Left lobe of liver (tissue), 2 donors: ENCODE data around the gene ANGPTL4. TPM values are rescaled to one million over a fixed set of nuclear protein-coding genes. Genes with fewer than 3 reads are reported as not detected.
A peak's percentile ranks its signal among the peaks of the same experiment; 100 is the strongest.

Experiments used
- ATAC-seq: fragments of 200-7000 bp; cut with Tn5 transposase; one replicate; pipeline ENCODE4 v1.9.1; 2020; ENCODE audit warnings: mild to moderate bottlenecking, moderate library complexity
- DNase-seq: peaks from one replicate; pipeline ENCODE4 v3.0.0-alpha.2; 2020; ENCODE audit warnings: low spot score
- total RNA-seq: library from RNA; stranded (reverse); gene quantifications from one replicate; pipeline ENCODE4 v1.2.1, GENCODE V29; 2021
- donor health status: DM: no; HTN: no; CAD: no; lungs with moderate emphysema.
- donor health status: DM: no; HTN: yes; CAD: no.

ANGPTL4 gene
- total RNA-seq, 1 donor from 2014 or later, result 64.2 TPM

DNA sequence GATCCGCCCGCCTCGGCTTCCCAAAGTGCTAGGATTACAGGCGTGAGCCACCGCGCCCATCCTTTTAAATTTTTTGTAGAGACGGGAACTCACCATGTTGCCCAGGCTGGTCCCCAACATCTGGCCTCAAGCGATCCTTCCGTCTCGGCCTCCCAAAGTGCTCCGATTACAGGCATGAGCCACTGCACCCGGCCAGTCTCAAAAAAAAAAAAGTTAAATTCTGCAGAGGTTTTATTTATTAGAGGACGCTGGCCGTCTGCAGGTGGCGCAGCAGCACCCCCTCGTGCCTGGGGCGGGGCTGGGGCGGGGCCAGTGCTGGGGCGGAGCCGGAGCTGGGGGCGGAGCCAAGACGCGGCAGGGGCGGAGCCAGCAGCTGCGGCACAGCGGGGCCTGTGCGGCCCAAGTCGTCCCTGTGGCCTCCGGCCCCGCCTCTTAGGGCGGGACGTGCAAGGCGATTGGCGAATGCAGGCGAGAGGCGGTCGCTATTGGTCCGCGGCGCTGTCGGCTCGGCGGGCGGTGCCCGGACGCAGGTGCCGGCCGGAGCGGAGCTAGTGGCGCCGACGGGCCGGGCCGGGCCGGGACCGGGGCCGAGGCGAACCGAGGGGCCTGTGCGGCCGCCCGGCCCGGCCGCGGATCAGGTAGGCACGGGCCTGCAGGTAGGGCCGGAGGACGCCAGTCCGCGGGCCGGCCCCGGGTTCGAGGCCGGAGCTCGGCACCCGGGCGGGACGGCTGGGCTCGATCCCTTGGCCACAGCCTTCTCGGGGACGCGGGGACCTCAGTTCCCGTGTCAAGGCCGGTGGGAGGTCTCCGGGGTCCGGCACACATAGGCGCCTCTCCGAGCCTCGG is 49.1 kb downstream of the ANGPTL4 start, which contains the start of gene MARCHF2:
Gene MARCHF2, plus strand, starts transcription at position 523 of the 846 bp plus-strand sequence. CDS start 8,536 bp downstream, outside the sequence.
- ATAC-seq (peak; percentile 98), DNase-seq (peak; percentile 98)

DNA sequence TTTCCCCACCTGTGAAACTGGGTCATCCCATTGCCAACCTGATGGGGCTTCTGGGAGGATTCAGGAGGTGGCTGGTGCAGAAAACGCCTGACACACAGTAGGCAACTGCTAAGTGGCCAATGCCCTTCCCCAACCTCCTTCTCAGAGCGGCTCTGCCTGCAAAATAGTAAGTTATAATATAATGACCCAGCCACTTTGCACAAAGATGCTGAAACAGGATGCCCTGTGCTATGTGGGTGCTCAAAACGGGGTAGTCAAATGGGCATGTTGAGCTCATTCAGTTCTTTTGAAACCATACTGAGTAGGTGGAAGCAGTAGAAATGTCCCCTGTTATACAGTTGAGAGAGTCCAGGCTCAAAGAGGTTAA is 49.7 kb downstream of the ANGPTL4 start:
- ATAC-seq (no peak), DNase-seq (no peak)

DNA sequence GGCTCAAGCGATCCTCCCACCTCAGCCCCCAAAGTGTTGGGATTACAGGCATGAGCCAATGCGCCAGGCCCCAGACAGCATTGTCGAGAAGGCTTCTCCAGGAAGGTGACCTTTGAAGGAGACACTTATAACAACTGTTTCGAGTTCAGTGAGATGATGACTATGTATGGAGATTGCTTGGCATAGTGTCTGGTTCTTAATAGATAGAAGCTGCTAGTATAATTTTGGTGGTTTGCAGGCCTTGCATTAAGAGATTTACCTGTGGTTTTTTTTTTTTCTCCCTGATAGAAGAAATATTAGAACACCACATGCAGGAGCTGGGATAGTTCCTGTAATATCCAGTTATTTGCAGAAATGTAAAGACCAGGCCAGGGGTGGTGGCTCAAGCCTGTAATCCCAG is 52.8 kb downstream of the ANGPTL4 start:
- DNase-seq (no peak), ATAC-seq (no peak)

DNA sequence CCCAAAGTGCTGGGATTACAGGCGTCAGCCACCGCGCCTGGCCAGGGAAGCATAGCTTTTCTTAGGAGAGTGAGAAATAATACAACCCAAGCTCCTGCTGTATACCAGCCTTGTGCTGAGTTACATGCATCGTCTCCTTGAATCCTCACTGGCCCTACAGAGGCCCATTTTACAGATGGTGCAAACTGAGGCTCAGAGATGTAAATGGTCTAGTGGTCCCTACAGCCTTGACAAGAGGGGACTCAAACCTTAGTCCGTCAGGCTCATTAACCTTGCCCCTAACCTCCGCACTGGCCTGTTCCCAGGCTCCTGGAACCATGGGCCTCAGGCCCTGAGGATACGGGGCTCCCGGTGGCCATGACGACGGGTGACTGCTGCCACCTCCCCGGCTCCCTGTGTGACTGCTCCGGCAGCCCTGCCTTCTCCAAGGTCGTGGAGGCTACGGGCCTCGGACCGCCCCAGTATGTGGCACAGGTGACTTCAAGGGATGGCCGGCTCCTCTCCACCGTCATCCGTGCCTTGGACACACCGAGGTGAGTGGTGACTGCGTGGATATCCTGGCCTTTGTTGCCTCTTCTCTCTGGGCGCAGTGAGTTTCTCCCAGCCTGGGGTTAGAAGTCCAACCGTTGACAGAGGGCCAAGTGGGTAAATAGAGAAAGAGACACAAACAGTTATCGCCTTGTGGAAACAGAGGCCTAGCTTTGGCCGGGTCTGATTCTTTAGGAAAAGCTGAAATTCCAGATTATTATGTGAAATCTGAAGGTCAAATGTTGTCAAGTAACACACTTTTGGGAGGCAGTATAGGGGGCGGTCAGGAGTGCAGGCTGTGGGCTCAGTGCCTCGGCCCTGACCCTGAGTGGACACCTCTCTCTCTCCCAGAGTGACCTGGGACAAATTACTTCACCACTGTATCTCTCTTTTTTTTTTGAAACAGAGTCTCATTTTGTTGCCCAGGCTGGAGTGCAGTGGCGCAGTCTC is 57.8 kb downstream of the ANGPTL4 start:
- ATAC-seq (peak; percentile 78), DNase-seq (peak; percentile 88)

DNA sequence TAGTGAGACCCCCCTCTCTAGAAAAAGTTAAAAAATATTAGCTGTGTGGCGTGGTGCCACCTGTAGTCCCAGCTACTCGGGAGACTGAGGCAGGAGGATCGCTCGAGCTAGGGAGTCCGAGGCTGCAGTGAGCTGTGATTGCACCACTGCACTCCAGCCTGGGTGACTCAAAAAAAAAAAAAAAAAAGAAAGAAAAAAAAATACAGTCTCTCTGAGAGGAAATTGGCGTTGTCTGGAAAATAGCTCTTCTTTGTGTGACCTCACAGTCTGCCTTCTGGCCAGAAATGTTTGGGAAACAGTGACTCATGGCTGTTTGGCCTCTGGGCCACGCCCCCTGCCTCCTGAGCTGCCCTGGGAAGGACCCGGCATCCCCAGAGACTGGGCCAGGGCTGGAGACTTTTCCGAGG is 59.9 kb downstream of the ANGPTL4 start:
- ATAC-seq, result peak; percentile 79
- peak; percentile 93 for DNase-seq

Other genes starting within 250 kb of the ANGPTL4 start
- gene FBN3, start 214.6 kb upstream of the ANGPTL4 start, total RNA-seq, result 0.63 TPM
- 67.3 TPM for gene CERS4, start 154.8 kb upstream of the ANGPTL4 start, total RNA-seq
- 16.3 TPM for gene CD320, start 55.8 kb upstream of the ANGPTL4 start, total RNA-seq
- 28.5 TPM for gene NDUFA7, start 42.8 kb upstream of the ANGPTL4 start, total RNA-seq
- gene RPS28, start 42.7 kb upstream of the ANGPTL4 start, total RNA-seq, result 653 TPM
- 7.2 TPM for gene KANK3, start 20.9 kb upstream of the ANGPTL4 start, total RNA-seq
- 57.5 TPM for gene RAB11B, start 26.2 kb downstream of the ANGPTL4 start, total RNA-seq
- 44.6 TPM for gene MARCHF2, start 49.1 kb downstream of the ANGPTL4 start, total RNA-seq
- 66.9 TPM for gene HNRNPM, start 80.8 kb downstream of the ANGPTL4 start, total RNA-seq
- 1.7 TPM for gene PRAM1, start 138.5 kb downstream of the ANGPTL4 start, total RNA-seq
- 12.0 TPM for gene ZNF414, start 150.0 kb downstream of the ANGPTL4 start, total RNA-seq
- 9.5 TPM for gene MYO1F, start 213.3 kb downstream of the ANGPTL4 start, total RNA-seq
- gene ADAMTS10, start 246.6 kb downstream of the ANGPTL4 start, total RNA-seq, result 12.0 TPM